PFSK-1 (cell line): Measurements from ENCODE around the gene DCUN1D1.

Experiments
- FOXP2 ChIP-seq: optimal IDR thresholded peaks from 2 replicates; pipeline ENCODE3; 2011; ENCODE audit warnings: borderline replicate concordance, control low read depth, inconsistent platforms; ENCODE audit not compliant: insufficient read depth; ENCODE audit errors: extremely low read length, extremely low read depth
- POLR2AphosphoS5 ChIP-seq: IDR thresholded peaks from 2 replicates; pipeline ENCODE4 v1.6.1; 2012; ENCODE audit warnings: low read depth, mild to moderate bottlenecking, control low read depth, low read length, moderate library complexity
- SIN3A ChIP-seq: IDR thresholded peaks from 2 replicates; pipeline ENCODE4 v1.6.1; 2012; ENCODE audit warnings: mild to moderate bottlenecking, low read length, moderate library complexity, borderline replicate concordance; ENCODE audit not compliant: insufficient read depth
- TAF1 ChIP-seq: IDR thresholded peaks from 2 replicates; pipeline ENCODE4 v1.6.1; 2012; ENCODE audit warnings: low read length, control low read depth, borderline replicate concordance; ENCODE audit not compliant: insufficient read depth
- TF ChIP-seq, protein P1 (sequence below), 2 experiments: IDR thresholded peaks; 2 replicates each; pipeline versions ENCODE4 v1.6.1 to v1.8.0; 2011 to 2012; ENCODE audit warnings: low read depth in 2 of 2, low read length in 2 of 2, control low read depth in 1 of 2, inconsistent platforms in 1 of 2, mild to moderate bottlenecking in 1 of 2, moderate library complexity in 1 of 2; ENCODE audit not compliant: insufficient read depth in 1 of 2

The DCUN1D1 gene

GRCh38 chr3:182904164-182904563, 76.2 kb downstream of the DCUN1D1 start:
- TF ChIP-seq POLR2AphosphoS5 (no peak), SIN3A (no peak), TAF1 (no peak), FOXP2 (no peak)
- TF ChIP-seq, protein P1, sequence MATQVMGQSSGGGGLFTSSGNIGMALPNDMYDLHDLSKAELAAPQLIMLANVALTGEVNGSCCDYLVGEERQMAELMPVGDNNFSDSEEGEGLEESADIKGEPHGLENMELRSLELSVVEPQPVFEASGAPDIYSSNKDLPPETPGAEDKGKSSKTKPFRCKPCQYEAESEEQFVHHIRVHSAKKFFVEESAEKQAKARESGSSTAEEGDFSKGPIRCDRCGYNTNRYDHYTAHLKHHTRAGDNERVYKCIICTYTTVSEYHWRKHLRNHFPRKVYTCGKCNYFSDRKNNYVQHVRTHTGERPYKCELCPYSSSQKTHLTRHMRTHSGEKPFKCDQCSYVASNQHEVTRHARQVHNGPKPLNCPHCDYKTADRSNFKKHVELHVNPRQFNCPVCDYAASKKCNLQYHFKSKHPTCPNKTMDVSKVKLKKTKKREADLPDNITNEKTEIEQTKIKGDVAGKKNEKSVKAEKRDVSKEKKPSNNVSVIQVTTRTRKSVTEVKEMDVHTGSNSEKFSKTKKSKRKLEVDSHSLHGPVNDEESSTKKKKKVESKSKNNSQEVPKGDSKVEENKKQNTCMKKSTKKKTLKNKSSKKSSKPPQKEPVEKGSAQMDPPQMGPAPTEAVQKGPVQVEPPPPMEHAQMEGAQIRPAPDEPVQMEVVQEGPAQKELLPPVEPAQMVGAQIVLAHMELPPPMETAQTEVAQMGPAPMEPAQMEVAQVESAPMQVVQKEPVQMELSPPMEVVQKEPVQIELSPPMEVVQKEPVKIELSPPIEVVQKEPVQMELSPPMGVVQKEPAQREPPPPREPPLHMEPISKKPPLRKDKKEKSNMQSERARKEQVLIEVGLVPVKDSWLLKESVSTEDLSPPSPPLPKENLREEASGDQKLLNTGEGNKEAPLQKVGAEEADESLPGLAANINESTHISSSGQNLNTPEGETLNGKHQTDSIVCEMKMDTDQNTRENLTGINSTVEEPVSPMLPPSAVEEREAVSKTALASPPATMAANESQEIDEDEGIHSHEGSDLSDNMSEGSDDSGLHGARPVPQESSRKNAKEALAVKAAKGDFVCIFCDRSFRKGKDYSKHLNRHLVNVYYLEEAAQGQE (IDR thresholded peaks at IDR 0.05; ENCODE audit: insufficient read depth in 1 of 2, low read depth in 2 of 2, low read length in 2 of 2): no peak

- TF ChIP-seq FOXP2 (no peak), TAF1 (no peak), POLR2AphosphoS5 (no peak), SIN3A (no peak)
- TF ChIP-seq, protein P1 (IDR thresholded peaks at IDR 0.05; ENCODE audit: insufficient read depth in 1 of 2, low read depth in 2 of 2, low read length in 2 of 2): no peak
Observed at GRCh38 chr3:182902236-182902635, 78.1 kb downstream of the DCUN1D1 start.

GRCh38 chr3:182896553-182896952, 83.8 kb downstream of the DCUN1D1 start:
- no peak for TF ChIP-seq TAF1

DNA sequence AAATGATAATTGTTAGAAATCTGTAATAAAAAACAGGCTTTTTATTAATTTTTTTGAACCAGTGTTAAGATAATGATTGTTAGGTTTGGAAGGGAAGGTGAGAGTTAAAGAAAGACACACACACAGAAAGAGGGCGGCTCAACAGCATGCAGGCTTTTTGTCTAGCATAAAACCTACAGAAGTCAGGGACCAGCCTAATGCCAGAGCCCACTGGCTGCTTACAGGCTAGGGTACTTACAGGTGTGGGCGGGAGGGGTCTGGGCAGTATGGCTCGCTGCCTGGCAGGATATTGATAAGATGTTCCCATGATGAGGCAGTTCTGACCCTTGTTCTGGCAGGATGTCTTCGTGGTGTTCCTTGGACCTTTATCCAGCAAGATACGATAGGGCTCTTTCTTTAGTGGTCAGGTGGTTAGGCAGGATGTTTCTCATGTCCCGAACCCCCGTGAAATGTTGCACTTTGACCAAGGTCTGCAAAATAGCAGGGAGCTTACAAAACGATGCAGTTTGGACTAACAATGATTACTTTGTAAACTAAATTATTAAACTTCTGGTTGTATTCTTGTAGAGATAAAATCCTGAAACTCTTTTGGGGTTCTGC, 84.7 kb downstream of the DCUN1D1 start:
- TF ChIP-seq FOXP2 (no peak), SIN3A (no peak), POLR2AphosphoS5 (no peak), TAF1 (no peak)
- TF ChIP-seq, protein P1 (IDR thresholded peaks at IDR 0.05; ENCODE audit: insufficient read depth in 1 of 2, low read depth in 2 of 2, low read length in 2 of 2): no peak

GRCh38 chr3:182892226-182892625, 88.1 kb downstream of the DCUN1D1 start:
- TF ChIP-seq SIN3A (no peak), POLR2AphosphoS5 (no peak), FOXP2 (no peak), TAF1 (no peak)
- TF ChIP-seq, protein P1 (IDR thresholded peaks at IDR 0.05; ENCODE audit: insufficient read depth in 1 of 2, low read depth in 2 of 2, low read length in 2 of 2): no peak
